Glomerular visceral epithelial cell (primary cell): ENCODE results near the gene FAM163B.

Experiments
- DNase-seq: peaks from one replicate; pipeline ENCODE4 v3.0.0-alpha.2; 2016; ENCODE audit errors: extremely low spot score

FAM163B gene

GRCh38 chr9:133609311-133610098 lies at the start of gene FAM163B:
Gene FAM163B (minus strand): TSS chr9:133609389. CDS start chr9:133580223, 29,166 bp downstream.
- DNase-seq, result no peak

- DNase-seq, result no peak
Observed at GRCh38 chr9:133657120-133657661, 48.0 kb upstream of the FAM163B start.

- no peak for DNase-seq
Observed at GRCh38 chr9:133656211-133657119, 47.3 kb upstream of the FAM163B start.

- DNase-seq, result no peak
Observed at GRCh38 chr9:133655701-133656100, 46.5 kb upstream of the FAM163B start.

- no peak for DNase-seq
Observed at GRCh38 chr9:133654736-133655657, 45.8 kb upstream of the FAM163B start.

GRCh38 chr9:133653638-133654037 lies 44.4 kb upstream of the FAM163B start:
- no peak for DNase-seq

GRCh38 chr9:133650026-133650425 lies 40.8 kb upstream of the FAM163B start:
- DNase-seq, result no peak

- DNase-seq, result no peak
Observed at GRCh38 chr9:133649194-133649593, 40.0 kb upstream of the FAM163B start.

GRCh38 chr9:133647765-133648469 lies 38.7 kb upstream of the FAM163B start:
- DNase-seq, result no peak

GRCh38 chr9:133647148-133647547 lies 38.0 kb upstream of the FAM163B start:
- no peak for DNase-seq

GRCh38 chr9:133645021-133645765 lies 36.0 kb upstream of the FAM163B start:
- no peak for DNase-seq

- DNase-seq, result no peak
Observed at GRCh38 chr9:133643978-133644760, 35.0 kb upstream of the FAM163B start.

- DNase-seq, result no peak
Observed at GRCh38 chr9:133643362-133643755, 34.2 kb upstream of the FAM163B start.

- no peak for DNase-seq
Observed at GRCh38 chr9:133642708-133643361, 33.6 kb upstream of the FAM163B start.

GRCh38 chr9:133641861-133642595 lies 32.8 kb upstream of the FAM163B start:
- no peak for DNase-seq

GRCh38 chr9:133641396-133641655 lies 32.1 kb upstream of the FAM163B start:
- no peak for DNase-seq

- DNase-seq, result no peak
Observed at GRCh38 chr9:133640580-133641395, 31.6 kb upstream of the FAM163B start.
